Measurements from ENCODE around the gene MTFMT.
"Not testable (repeated sequence)": the region's sequence is repeated elsewhere in the genome, so short reads cannot be mapped to it uniquely, and the experiment has no call there.

The MTFMT gene

GRCh38 chr15:65034719-65035118, 5.3 kb upstream of the MTFMT start:
- DNase-seq = no peak

DNA sequence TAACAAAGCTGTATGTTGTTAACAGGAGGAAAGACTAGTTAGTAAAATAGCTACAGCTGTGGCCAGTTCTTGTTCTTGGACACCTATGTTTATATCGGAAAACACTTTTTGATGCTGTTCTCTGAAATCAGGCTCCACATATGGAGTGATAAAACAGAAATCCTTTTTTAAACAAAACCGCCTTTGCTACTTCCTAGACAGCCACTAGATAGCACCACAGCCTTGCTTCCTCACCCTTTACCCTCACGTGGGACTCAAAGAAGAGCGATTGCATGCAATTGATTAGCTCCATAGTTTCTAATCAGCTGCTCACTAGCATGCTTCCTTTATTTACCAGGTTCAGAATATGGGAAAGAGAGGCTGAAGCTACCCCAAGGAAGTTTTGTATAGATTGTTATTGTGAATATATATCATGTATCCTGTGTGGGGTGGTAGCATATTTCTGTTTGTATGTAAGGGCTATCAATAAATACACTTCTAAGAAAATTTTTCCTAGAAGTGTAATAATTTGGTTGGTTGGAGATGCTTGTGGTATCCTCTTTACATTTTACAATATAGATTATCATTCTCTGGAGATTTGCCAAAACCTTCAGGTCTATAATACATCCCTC, 4.3 kb upstream of the MTFMT start:
- peak in 2 of 6 experiments; percentile 40 to 45 for DNase-seq

DNA sequence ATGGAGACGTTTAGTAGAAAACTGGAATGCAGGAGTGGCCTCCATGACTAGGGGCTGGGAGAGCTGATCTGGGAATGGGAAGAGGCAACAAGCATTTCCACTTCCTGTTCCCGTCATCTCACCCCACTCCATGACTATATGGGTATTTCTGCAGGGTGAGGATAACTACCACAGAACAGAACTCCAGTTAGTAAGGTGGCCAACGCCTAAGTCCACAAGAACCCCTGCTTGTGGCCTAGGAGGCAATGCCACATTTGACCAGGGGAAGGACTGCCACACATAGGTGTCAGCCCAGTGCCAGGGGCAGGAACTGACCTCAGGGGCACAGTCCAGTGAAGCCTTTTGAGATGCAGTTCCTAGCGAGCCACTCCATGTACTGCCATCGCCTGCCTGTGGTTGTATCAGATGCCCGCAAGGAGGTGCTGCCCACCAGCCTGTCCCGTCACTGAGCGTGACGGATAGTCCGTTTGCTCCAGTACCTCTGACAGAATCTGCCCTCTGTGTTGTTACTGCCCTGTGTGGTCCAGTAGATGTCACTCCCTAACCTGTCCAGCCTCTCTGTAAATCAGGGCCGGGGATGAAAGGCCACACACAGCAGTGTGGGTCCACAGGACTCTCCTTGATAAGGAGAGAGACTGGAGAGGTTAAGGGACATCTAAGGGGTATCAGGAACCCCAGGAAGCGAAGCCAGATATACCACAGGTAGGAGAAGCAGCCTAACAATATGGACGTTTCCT, 3.5 kb upstream of the MTFMT start:
- DNase-seq = peak in 3 of 6 experiments; percentile 9 to 12 (median 11)

DNA sequence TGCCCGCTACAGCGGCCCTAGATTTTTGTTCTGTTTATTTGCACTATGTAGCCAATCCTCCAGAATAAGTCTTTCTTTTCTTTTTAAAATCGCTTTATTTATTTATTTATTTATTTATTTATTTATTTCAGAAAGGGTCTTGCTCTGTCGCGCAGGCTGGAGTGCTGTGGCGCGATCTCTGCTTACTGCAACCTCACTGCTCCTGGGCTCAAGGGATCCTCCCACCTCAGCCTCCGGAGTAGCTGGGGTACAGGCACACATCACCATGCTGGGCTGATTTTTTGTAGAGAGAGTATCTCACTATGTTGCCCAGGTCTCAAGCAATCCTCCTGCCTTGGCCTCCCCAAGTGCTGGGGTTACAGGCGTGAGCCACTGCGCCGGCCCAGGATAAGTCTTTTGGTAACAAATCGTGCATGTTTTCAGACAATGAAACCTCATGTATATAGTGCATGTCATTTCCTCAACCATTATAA, 333 bp upstream of the MTFMT start:
- no peak for DNase-seq

- peak in 2 of 6 experiments; percentile 4 to 9 for DNase-seq
Observed at GRCh38 chr15:65028338-65028737, 1.1 kb downstream of the MTFMT start.

DNA sequence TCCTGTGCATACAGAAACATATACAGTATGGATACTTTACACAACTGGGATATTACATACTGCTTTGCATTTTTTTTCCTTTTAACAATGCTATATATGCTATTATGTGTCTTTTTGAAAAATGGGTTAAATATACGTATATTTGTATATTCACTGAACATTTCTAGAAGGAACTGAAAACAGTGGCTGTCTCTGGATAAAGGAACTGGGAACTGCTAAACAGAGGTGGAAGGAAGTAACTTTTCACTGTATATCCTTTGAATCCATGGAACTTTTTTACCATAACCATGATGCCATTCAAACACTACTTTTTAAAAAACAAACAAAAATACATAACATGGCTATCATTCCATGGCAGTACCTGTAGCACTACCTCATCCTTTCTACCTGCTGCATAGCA, 1.8 kb downstream of the MTFMT start:
- no peak for DNase-seq

GRCh38 chr15:65026756-65027155, 2.7 kb downstream of the MTFMT start:
- no peak for DNase-seq

- DNase-seq = no peak
Observed at GRCh38 chr15:65021488-65021887, 8.0 kb downstream of the MTFMT start.

GRCh38 chr15:65020419-65020818, 9.0 kb downstream of the MTFMT start:
- no peak for DNase-seq

DNA sequence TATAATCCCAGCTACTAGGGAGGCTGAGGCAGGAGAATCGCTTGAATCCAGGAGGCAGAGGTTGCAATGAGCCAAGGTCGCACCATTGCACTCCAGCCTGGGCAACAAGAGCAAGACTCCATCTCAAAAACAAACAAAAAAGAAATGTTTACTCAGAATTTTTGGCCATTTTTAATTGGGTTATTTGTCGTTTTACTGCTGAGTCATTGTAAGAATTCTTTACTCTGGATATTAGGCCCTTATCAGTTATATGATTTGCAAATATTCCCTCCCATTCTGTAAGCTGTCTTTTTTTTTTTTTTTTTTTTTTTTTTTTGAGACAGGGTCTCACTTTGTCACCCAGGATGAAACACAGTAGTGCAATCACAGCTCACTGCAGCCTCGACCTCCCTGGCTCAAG, 18.2 kb downstream of the MTFMT start:
- not testable (repeated sequence) for DNase-seq

GRCh38 chr15:65008983-65009382, 20.5 kb downstream of the MTFMT start:
- no peak for DNase-seq

- DNase-seq = no peak
Observed at GRCh38 chr15:65006876-65007275, 22.6 kb downstream of the MTFMT start.

- no peak for DNase-seq
Observed at GRCh38 chr15:65004993-65005392, 24.4 kb downstream of the MTFMT start.

DNA sequence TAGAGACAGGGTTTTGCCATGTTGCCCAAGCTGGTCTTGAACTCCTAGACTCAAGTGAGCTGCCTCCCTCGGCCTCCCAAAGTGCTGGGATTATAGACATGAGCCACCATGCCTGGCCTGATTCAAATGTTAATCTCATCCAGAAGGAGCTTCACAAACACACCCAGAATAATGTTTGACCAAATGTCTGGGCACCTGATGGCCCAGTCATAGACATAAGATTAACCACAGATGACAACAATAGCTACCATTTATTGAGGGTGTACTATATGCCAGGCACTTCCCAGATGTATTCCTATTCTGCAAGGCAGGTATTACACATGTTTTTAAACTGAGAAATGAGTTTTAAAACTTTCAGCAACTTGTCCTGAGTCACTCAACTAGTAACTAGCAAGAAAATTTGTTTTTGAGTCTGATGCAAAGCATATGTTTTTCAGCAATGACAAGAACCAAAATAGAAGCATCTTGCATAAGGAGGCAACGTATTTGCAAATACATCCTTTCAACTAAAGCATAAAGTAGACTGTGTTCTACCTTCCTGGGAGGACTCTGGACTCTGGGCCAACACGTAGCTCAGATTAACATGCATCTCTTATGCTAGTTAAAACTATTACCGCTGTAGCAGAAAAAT, 31.6 kb downstream of the MTFMT start:
- DNase-seq = no peak

DNA sequence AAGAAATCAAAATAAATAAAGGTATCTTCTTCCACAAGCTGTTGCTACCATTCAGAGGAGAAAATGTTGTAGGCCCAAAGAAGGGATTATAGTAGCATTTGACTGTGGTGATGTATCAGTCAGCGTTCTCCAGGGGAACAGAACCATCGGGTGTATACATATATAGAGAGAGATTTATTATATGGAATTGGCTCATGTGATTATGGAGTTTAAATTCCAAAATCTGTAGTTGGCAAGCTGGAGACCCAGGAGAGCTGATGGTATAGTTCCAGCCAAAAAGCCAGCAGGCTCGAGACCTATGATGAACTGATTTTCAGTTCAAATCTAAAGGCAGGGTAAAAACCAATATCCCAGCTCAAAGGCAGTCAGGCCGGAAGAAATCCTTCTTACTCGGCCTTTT, 32.4 kb downstream of the MTFMT start:
- no peak for DNase-seq

DNA sequence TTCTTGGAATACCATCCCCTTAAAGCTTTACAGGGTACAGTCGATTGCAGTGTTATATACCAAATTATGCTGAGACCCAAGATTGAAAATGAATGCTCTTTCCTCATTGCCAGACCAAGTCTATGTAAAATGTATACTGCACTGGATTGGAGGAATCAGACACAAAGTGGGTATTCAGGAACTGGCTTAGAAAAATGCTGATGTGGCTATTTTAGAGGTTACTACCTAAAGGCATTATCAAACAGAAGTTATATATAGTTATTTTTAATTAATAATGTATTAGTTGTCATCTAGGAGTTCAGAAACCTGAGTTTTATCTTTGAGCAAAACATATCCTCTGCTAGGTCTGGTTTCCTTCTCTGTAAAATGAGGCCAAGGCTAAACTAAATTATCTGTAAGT, 36.1 kb downstream of the MTFMT start:
- DNase-seq = no peak

DNA sequence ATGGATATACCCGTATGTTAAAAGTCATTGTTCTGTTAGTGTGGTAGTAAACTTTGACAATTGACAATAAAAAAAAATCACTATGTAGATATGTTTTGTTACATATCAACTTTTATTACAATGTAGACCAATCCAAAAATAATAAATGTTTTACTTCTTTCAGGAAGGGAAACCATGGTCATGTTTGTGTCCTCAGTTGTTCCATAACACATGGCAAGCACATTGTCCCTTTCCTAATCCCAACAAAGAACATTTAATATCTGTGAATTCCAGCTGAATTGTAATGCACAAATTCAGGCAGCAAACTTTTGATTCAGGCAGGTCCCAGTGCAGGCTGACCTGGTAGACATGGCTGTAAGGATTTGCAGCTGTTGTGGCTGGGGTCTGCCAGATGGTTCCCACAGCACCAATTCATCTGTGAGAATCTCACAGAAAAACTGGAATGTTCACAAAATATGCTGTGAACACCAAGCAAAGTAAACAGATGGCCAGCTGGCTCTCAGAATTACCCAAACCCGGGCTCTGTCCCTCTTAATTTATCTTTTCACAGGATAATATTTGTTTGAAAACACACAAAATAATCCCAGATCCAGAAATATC, 37.8 kb downstream of the MTFMT start:
- no peak for DNase-seq

DNA sequence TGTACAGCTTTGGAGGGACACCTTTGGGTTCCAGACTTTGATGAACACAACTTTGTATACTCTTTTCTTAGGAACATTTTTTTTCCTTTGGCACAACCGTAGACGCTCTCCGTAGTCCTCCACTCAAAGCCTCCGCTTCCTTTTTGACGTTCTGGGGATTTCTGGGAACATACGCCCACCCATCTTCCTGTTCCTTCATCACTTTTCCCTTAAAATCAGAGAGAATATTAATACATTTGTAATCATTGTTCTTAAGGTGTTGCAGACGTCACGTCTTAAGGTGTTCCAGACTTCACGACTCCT, 39.3 kb downstream of the MTFMT start:
- no peak for DNase-seq

- peak; percentile 71 to 86 (median 84) for DNase-seq
Observed at GRCh38 chr15:64989416-64990167, 39.8 kb downstream of the MTFMT start, which contains the start of gene SPG21. Gene SPG21 (minus strand): TSS chr15:64989914. CDS start chr15:64983569, 6,345 bp downstream.

DNA sequence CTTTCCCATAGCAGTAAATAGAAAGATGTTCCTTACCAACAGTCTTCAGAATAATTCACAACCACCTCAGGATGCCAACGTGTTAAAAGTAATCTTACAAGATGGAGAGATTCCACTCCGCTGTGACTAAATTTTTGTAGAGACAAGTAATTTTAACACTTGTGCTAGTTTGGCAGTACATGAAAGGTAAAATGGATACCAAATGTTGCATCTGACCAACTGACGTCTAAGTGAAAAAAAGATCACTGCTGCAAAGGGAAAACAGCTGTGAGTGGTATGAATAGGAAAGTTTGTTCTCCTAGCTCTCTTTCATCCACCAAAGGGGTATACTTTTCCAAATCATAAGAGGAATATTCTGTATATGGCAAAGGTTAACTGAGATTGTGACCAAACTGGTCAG, 42.3 kb downstream of the MTFMT start:
- DNase-seq = no peak

GRCh38 chr15:64985366-64986033, 43.9 kb downstream of the MTFMT start:
- DNase-seq = no peak

GRCh38 chr15:64982472-64982871, 47.0 kb downstream of the MTFMT start:
- no peak for DNase-seq

All from stimulated activated naive CD4-positive, alpha-beta T cell (primary cell).